K562 (cell line): Measurements from ENCODE around the gene CENPT. TPM values are rescaled to one million over a fixed set of nuclear protein-coding genes. Genes with fewer than 3 reads are reported as not detected.

Experiments
- ETV1 ChIP-seq: fragments of 450-650 bp; conservative IDR thresholded peaks from 2 replicates; pipeline ENCODE4 v1.6.1; 2016; ENCODE audit warnings: missing genetic modification characterization, control low read depth, low read depth, missing compliant biosample characterization
- MTA2 ChIP-seq: fragments of 450-650 bp; IDR thresholded peaks from 2 replicates; pipeline ENCODE4 v1.6.1; 2016; ENCODE audit warnings: low read depth
- NCOA2 ChIP-seq, 2 experiments: fragments of 450-650 bp; IDR thresholded peaks; 2 replicates each; pipeline ENCODE4 v1.6.1; 2018; ENCODE audit warnings: mild to moderate bottlenecking in 2 of 2, moderate library complexity in 1 of 2; ENCODE audit not compliant: partially characterized antibody in 2 of 2
- NFYB ChIP-seq: IDR thresholded peaks from 2 replicates; pipeline ENCODE4 v1.6.1; 2011; ENCODE audit warnings: mild to moderate bottlenecking, moderate library complexity; ENCODE audit not compliant: insufficient read length; ENCODE audit errors: extremely low read depth
- NR2C1 ChIP-seq, 2 experiments: fragments of 450-650 bp; IDR thresholded peaks; 2 replicates each; pipeline ENCODE4 v1.6.1; 2017; ENCODE audit warnings: mild to moderate bottlenecking in 2 of 2, antibody characterized with exemption in 1 of 2, inconsistent platforms in 1 of 2, missing compliant biosample characterization in 1 of 2, missing genetic modification characterization in 1 of 2
- OTX1 ChIP-seq: fragments of 450-650 bp; formaldehyde crosslinking; IDR thresholded peaks from 2 replicates; pipeline ENCODE4 v1.4.0; 2022; ENCODE audit warnings: mild to moderate bottlenecking
- ZBTB17 ChIP-seq: fragments of 450-650 bp; formaldehyde crosslinking; IDR thresholded peaks from 2 replicates; pipeline ENCODE4 v1.4.0; 2020; ENCODE audit warnings: mild to moderate bottlenecking
- ZC3H4 ChIP-seq: sonication (generic); formaldehyde crosslinking; IDR thresholded peaks from 2 replicates; pipeline ENCODE4 v1.9.0; 2021; ENCODE audit warnings: missing genetic modification reagents, borderline replicate concordance
- polyA plus RNA-seq, 8 experiments: library from polyadenylated mRNA; depleted of rRNA in 4 of 8; stranded (reverse) in 5 of 8; unstranded in 3 of 8; fragments of >200 nt; fragmentation: Nextera tagmentation in 2 of 8; fragmentation: Illumina TruSeq in 1 of 8; extraction: Ambion mirVana in 2 of 8; extraction: Trizol in 1 of 8; gene quantifications; 2 replicates each; pipeline versions ENCODE4 v1.2.1 to v1.2.3, GENCODE V29; 2011 to 2014; ENCODE audit warnings: inconsistent platforms in 1 of 8, missing spikeins in 1 of 8
- total RNA-seq, 7 experiments: library from RNA; depleted of rRNA in 6 of 7; stranded (reverse); fragments of >200 nt in 6 of 7; fragmentation: Illumina TruSeq in 2 of 7; extraction: Trizol in 2 of 7; gene quantifications; 2 replicates each; pipeline versions ENCODE4 v1.2.1 to v1.2.3, GENCODE V29; 2011 to 2021; ENCODE audit warnings: low replicate concordance in 1 of 7
- TF ChIP-seq, protein P1 (sequence below): sonication (generic); formaldehyde crosslinking; IDR thresholded peaks from 2 replicates; pipeline ENCODE4 v1.4.0; 2020; ENCODE audit warnings: mild to moderate bottlenecking, missing genetic modification reagents
- TF ChIP-seq, protein P2 (sequence below): fragments of 450-650 bp; IDR thresholded peaks from 2 replicates; pipeline ENCODE4 v1.6.1; 2016; ENCODE audit warnings: missing biosample characterization, missing genetic modification characterization
- TF ChIP-seq, protein P3 (sequence below), 2 experiments: fragments of 450-650 bp; IDR thresholded peaks; 2 replicates each; pipeline ENCODE4 v1.6.1; 2016
- TF ChIP-seq, protein P4 (sequence below): fragments of 150-350 bp; conservative IDR thresholded peaks from 2 replicates; pipeline ENCODE4 v1.6.1; 2014; ENCODE audit warnings: low read length
- TF ChIP-seq, protein P5 (sequence below), 2 experiments: fragments of 450-650 bp in 1 of 2; sonication (generic) in 1 of 2; formaldehyde crosslinking in 1 of 2; IDR thresholded peaks in 1 of 2; conservative IDR thresholded peaks in 1 of 2; 2 replicates each; pipeline versions ENCODE4 v1.6.1 to v1.8.1; 2016 to 2023; ENCODE audit warnings: mild to moderate bottlenecking in 2 of 2, moderate library complexity in 2 of 2, inconsistent platforms in 1 of 2, missing genetic modification reagents in 1 of 2
- TF ChIP-seq, protein P6 (sequence below): fragments of 250-450 bp; sonication (Bioruptor Pico); IDR thresholded peaks from 2 replicates; pipeline ENCODE4 v1.5.0; 2021
- TF ChIP-seq, protein P7 (sequence below): fragments of 450-650 bp; conservative IDR thresholded peaks from 2 replicates; pipeline ENCODE4 v1.6.1; 2016; ENCODE audit warnings: missing genetic modification characterization, low read depth, mild to moderate bottlenecking, missing compliant biosample characterization, moderate library complexity

The CENPT gene
- total and polyA plus RNA-seq, 9 of the 15 experiments (the other 6 are each of a cell fraction or from before 2014, with no cell fraction given) = 3.6 to 94.2 (median 44.1) TPM

DNA sequence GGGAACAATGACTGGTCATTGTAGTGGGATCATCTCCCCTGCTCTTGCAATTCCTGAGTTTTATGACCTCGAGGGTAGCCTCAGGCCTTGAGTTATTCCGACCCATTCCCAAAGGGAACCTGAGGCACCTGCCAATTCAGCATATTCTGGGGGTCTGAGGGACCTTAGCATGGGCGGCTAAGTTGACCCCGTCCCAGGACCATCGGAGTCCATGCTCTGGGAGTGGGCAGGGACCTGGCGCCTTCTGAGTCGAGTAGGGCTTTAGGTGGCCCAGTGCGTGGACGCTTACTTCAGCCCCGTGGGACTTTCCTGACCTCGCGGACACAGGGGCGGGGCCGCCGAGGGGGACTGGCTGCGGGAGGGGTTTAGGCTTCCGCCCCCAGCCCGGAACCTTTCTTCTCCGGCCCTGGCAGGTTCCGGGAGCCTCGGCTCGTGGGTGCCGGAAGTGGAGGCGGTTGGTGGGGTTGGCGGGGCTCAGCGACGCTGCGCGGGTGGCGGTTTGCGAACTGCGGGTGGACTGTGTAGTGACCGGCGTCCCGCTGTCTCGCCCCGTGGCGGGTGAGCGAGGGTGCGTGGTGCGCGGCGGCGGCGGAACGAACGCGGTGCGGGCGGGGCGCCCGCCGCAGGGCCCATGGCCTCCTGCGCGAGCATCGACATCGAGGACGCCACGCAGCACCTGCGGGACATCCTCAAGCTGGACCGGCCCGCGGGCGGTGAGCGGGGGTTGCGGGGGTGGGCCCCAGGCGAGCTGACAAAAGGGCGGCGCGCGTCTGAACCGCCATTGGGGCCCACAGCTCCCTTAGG is 25.3 kb upstream of the CENPT start, which contains the start of gene EDC4 (continued):
- TF ChIP-seq, protein P1, sequence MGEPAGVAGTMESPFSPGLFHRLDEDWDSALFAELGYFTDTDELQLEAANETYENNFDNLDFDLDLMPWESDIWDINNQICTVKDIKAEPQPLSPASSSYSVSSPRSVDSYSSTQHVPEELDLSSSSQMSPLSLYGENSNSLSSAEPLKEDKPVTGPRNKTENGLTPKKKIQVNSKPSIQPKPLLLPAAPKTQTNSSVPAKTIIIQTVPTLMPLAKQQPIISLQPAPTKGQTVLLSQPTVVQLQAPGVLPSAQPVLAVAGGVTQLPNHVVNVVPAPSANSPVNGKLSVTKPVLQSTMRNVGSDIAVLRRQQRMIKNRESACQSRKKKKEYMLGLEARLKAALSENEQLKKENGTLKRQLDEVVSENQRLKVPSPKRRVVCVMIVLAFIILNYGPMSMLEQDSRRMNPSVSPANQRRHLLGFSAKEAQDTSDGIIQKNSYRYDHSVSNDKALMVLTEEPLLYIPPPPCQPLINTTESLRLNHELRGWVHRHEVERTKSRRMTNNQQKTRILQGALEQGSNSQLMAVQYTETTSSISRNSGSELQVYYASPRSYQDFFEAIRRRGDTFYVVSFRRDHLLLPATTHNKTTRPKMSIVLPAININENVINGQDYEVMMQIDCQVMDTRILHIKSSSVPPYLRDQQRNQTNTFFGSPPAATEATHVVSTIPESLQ (CRISPR knock-in tag) = peak; percentile 87; the same call in 1 of the 2 replicates
- TF ChIP-seq MTA2 (no peak), OTX1 (CRISPR knock-in tag) (peak; percentile 92), NCOA2 (IDR thresholded peaks at IDR 0.05; ENCODE audit: partially characterized antibody in 2 of 2) (no peak), ZC3H4 (CRISPR knock-in tag) (0 out of 2 replicates have a peak, but pooled peaks have one; percentile 80), NFYB (no peak), ZBTB17 (peak; percentile 56), ETV1 (peak; percentile 80), NR2C1 (IDR thresholded peaks at IDR 0.05) (peak; percentile 69), NR2C1 (tag; IDR thresholded peaks at IDR 0.05) (peak; percentile 72)
- TF ChIP-seq, protein P2, sequence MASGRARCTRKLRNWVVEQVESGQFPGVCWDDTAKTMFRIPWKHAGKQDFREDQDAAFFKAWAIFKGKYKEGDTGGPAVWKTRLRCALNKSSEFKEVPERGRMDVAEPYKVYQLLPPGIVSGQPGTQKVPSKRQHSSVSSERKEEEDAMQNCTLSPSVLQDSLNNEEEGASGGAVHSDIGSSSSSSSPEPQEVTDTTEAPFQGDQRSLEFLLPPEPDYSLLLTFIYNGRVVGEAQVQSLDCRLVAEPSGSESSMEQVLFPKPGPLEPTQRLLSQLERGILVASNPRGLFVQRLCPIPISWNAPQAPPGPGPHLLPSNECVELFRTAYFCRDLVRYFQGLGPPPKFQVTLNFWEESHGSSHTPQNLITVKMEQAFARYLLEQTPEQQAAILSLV (tag) = no peak
- TF ChIP-seq, protein P3, sequence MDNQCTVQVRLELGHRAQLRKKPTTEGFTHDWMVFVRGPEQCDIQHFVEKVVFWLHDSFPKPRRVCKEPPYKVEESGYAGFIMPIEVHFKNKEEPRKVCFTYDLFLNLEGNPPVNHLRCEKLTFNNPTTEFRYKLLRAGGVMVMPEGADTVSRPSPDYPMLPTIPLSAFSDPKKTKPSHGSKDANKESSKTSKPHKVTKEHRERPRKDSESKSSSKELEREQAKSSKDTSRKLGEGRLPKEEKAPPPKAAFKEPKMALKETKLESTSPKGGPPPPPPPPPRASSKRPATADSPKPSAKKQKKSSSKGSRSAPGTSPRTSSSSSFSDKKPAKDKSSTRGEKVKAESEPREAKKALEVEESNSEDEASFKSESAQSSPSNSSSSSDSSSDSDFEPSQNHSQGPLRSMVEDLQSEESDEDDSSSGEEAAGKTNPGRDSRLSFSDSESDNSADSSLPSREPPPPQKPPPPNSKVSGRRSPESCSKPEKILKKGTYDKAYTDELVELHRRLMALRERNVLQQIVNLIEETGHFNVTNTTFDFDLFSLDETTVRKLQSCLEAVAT (IDR thresholded peaks at IDR 0.05) = no peak
- TF ChIP-seq, protein P4, sequence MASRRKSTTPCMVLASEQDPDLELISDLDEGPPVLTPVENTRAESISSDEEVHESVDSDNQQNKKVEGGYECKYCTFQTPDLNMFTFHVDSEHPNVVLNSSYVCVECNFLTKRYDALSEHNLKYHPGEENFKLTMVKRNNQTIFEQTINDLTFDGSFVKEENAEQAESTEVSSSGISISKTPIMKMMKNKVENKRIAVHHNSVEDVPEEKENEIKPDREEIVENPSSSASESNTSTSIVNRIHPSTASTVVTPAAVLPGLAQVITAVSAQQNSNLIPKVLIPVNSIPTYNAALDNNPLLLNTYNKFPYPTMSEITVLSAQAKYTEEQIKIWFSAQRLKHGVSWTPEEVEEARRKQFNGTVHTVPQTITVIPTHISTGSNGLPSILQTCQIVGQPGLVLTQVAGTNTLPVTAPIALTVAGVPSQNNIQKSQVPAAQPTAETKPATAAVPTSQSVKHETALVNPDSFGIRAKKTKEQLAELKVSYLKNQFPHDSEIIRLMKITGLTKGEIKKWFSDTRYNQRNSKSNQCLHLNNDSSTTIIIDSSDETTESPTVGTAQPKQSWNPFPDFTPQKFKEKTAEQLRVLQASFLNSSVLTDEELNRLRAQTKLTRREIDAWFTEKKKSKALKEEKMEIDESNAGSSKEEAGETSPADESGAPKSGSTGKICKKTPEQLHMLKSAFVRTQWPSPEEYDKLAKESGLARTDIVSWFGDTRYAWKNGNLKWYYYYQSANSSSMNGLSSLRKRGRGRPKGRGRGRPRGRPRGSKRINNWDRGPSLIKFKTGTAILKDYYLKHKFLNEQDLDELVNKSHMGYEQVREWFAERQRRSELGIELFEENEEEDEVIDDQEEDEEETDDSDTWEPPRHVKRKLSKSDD = peak; percentile 20; the same call in 1 of the 2 replicates
- TF ChIP-seq, protein P5, sequence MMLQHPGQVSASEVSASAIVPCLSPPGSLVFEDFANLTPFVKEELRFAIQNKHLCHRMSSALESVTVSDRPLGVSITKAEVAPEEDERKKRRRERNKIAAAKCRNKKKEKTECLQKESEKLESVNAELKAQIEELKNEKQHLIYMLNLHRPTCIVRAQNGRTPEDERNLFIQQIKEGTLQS (IDR thresholded peaks at IDR 0.05) = no peak
- TF ChIP-seq, protein P5 (CRISPR knock-in tag; conservative IDR thresholded peaks at IDR 0.05) = no peak
- TF ChIP-seq, protein P6, sequence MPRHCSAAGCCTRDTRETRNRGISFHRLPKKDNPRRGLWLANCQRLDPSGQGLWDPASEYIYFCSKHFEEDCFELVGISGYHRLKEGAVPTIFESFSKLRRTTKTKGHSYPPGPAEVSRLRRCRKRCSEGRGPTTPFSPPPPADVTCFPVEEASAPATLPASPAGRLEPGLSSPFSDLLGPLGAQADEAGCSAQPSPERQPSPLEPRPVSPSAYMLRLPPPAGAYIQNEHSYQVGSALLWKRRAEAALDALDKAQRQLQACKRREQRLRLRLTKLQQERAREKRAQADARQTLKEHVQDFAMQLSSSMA = peak; percentile 94
- TF ChIP-seq, protein P7, sequence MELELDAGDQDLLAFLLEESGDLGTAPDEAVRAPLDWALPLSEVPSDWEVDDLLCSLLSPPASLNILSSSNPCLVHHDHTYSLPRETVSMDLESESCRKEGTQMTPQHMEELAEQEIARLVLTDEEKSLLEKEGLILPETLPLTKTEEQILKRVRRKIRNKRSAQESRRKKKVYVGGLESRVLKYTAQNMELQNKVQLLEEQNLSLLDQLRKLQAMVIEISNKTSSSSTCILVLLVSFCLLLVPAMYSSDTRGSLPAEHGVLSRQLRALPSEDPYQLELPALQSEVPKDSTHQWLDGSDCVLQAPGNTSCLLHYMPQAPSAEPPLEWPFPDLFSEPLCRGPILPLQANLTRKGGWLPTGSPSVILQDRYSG (tag) = no peak
